Measurements from ENCODE around the gene CPS1. TPM values are rescaled to one million over a fixed set of nuclear protein-coding genes. Genes with fewer than 3 reads are reported as not detected.

CPS1 gene
- 11.0 and 15.7 TPM in 2 replicates for total RNA-seq (2014; rRNA removed; shearing (Covaris generic))
- polyA plus RNA-seq (2016; fragmentation: Nextera tagmentation; extraction: Ambion mirVana): 4.9 and 5.5 TPM in 2 replicates
- long read RNA-seq, partial matches to known transcripts: 0 of 1 reads
- long read RNA-seq, other reads (novel, unspliced or antisense): 1 of 1 reads

- H3K27me3 ChIP-seq (ENCODE audit: insufficient read depth): no peaks in the 10 kb centered on the region
- H3K27ac ChIP-seq (ENCODE audit: low read depth): peak within 1 kb of the TSS; percentile 85
- no peaks in the 10 kb centered on the region for H3F3A ChIP-seq (replicated peaks; ENCODE audit: low read depth)
- H3K79me2 ChIP-seq (replicated peaks; ENCODE audit: insufficient read depth): no peaks in the 10 kb centered on the region
- H3K27ac Mint-ChIP-seq: peak within 1 kb of the TSS; percentile 96
- H3K9me3 Mint-ChIP-seq: no peaks in the 10 kb centered on the region
- H3K4me1 Mint-ChIP-seq: peaks cover 29% of the 10 kb centered on the region
- no peaks in the 10 kb centered on the region for H3K36me3 Mint-ChIP-seq (ENCODE audit: low read depth)
- no peak for DNase-seq (ENCODE audit: low spot score)
- H3K4me3 Mint-ChIP-seq: no peak within 1 kb of the TSS
- H3K4me3 ChIP-seq: no peak within 1 kb of the TSS
- no peaks in the 10 kb centered on the region for H4K20me1 ChIP-seq (replicated peaks; ENCODE audit: insufficient read depth)
- H3K4me1 ChIP-seq (ENCODE audit: insufficient read depth): peaks cover 17% of the 10 kb centered on the region
- no peak within 1 kb of the TSS for H2AFZ ChIP-seq
- no peak within 1 kb of the TSS for H3K4me2 ChIP-seq
- no peaks in the 10 kb centered on the region for H3K36me3 ChIP-seq (ENCODE audit: insufficient read depth)
- H3K27me3 Mint-ChIP-seq (ENCODE audit: insufficient read depth, low read depth, poor library complexity): peaks cover 3% of the 10 kb centered on the region
- TF ChIP-seq EZH2phosphoT487 (IDR thresholded peaks at IDR 0.05; ENCODE audit: unreplicated experiment) (no peak), POLR2AphosphoS5 (IDR thresholded peaks at IDR 0.05; ENCODE audit: low read depth) (no peak), NANOG (IDR thresholded peaks at IDR 0.05; ENCODE audit: borderline replicate concordance) (no peak), ZNF331 (CRISPR knock-in tag; IDR thresholded peaks at IDR 0.05; ENCODE audit: low read depth) (no peak), JUNB (IDR thresholded peaks at IDR 0.05; ENCODE audit: unreplicated experiment) (no peak)
- H3K9me2 ChIP-seq (ENCODE audit: insufficient read depth): no peaks in the 10 kb centered on the region
- no peak for ATAC-seq
These were observed at the start of gene CPS1 for GRCh38 chr2:210556329-210556980. Gene CPS1, plus strand, starts transcription at chr2:210556599. Its CDS starts 135 bp downstream, at chr2:210556734.

GRCh38 chr2:210515911-210516310, 40.5 kb upstream of the CPS1 start:
- Histone ChIP-seq H3K79me2 (replicated peaks; ENCODE audit: insufficient read depth) (no peaks in the 10 kb centered on the region), H3K27ac (ENCODE audit: low read depth) (no peak overlapping the region), H3K4me2 (no peak overlapping the region), H2AFZ (no peak overlapping the region; the same call in 1 of the 2 replicates), H3K36me3 (ENCODE audit: insufficient read depth) (no peaks in the 10 kb centered on the region), H3K4me1 (ENCODE audit: insufficient read depth) (no peaks in the 10 kb centered on the region), H3K9me2 (ENCODE audit: insufficient read depth) (no peaks in the 10 kb centered on the region), H3F3A (replicated peaks; ENCODE audit: low read depth) (no peaks in the 10 kb centered on the region), H3K27me3 (ENCODE audit: insufficient read depth) (no peaks in the 10 kb centered on the region), H4K20me1 (replicated peaks; ENCODE audit: insufficient read depth) (no peaks in the 10 kb centered on the region), H3K4me3 (no peak overlapping the region)
- no peak for TF ChIP-seq JUNB (IDR thresholded peaks at IDR 0.05; ENCODE audit: unreplicated experiment)
- TF ChIP-seq, protein P1, sequence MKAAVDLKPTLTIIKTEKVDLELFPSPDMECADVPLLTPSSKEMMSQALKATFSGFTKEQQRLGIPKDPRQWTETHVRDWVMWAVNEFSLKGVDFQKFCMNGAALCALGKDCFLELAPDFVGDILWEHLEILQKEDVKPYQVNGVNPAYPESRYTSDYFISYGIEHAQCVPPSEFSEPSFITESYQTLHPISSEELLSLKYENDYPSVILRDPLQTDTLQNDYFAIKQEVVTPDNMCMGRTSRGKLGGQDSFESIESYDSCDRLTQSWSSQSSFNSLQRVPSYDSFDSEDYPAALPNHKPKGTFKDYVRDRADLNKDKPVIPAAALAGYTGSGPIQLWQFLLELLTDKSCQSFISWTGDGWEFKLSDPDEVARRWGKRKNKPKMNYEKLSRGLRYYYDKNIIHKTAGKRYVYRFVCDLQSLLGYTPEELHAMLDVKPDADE (IDR thresholded peaks at IDR 0.05): no peak
- H3K36me3 Mint-ChIP-seq (ENCODE audit: low read depth): no peaks in the 10 kb centered on the region; the same call in 2 of the 3 replicates
- H3K4me1 Mint-ChIP-seq: no peaks in the 10 kb centered on the region
- no peak overlapping the region for H3K27ac Mint-ChIP-seq
- ATAC-seq: no peak
- no peaks in the 10 kb centered on the region for H3K27me3 Mint-ChIP-seq (ENCODE audit: insufficient read depth, low read depth, poor library complexity)
- H3K9me3 Mint-ChIP-seq: no peaks in the 10 kb centered on the region; the same call in 2 of the 3 replicates
- no peak overlapping the region for H3K4me3 Mint-ChIP-seq
- DNase-seq (ENCODE audit: low spot score): no peak

- ATAC-seq (no peak), DNase-seq (ENCODE audit: low spot score) (no peak)
- H3K27ac Mint-ChIP-seq: no peak overlapping the region
- Histone ChIP-seq H3K79me2 (replicated peaks; ENCODE audit: insufficient read depth) (no peaks in the 10 kb centered on the region), H3K4me2 (no peak overlapping the region), H4K20me1 (replicated peaks; ENCODE audit: insufficient read depth) (no peaks in the 10 kb centered on the region), H3K4me1 (ENCODE audit: insufficient read depth) (no peaks in the 10 kb centered on the region), H3K36me3 (ENCODE audit: insufficient read depth) (no peaks in the 10 kb centered on the region), H3K27me3 (ENCODE audit: insufficient read depth) (no peaks in the 10 kb centered on the region), H2AFZ (no peak overlapping the region), H3K9me2 (ENCODE audit: insufficient read depth) (no peaks in the 10 kb centered on the region), H3K4me3 (no peak overlapping the region), H3F3A (replicated peaks; ENCODE audit: low read depth) (no peaks in the 10 kb centered on the region), H3K27ac (ENCODE audit: low read depth) (no peak overlapping the region)
- no peaks in the 10 kb centered on the region for H3K4me1 Mint-ChIP-seq
- H3K27me3 Mint-ChIP-seq (ENCODE audit: insufficient read depth, low read depth, poor library complexity): no peaks in the 10 kb centered on the region
- no peaks in the 10 kb centered on the region for H3K36me3 Mint-ChIP-seq (ENCODE audit: low read depth)
- no peak overlapping the region for H3K4me3 Mint-ChIP-seq
- no peaks in the 10 kb centered on the region; the same call in 2 of the 3 replicates for H3K9me3 Mint-ChIP-seq
- TF ChIP-seq ZNF331 (CRISPR knock-in tag; IDR thresholded peaks at IDR 0.05; ENCODE audit: low read depth): no peak
- no peak for TF ChIP-seq ZNF462 (CRISPR knock-in tag; IDR thresholded peaks at IDR 0.05)
These were observed 39.1 kb upstream of the CPS1 start for GRCh38 chr2:210517264-210517663.
